ENCODE results near the gene SELL.

DNA sequence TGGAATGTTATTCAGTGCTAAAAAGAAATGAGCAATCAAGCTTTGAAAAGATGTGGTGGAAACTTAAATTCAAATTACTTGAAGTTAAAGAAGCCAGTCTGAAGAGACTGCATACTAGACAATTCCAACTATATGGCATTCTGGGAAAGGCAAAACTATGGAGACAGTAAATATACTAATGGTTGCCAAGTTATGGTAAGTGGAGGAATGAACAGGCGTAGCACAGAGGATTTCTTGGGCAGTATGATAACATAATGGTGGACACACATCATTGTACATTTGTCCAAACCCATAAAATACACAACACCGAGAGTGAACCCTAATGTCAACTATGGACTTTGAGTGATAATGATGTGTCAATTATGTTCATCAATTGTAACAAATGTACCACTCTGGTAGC is 60.4 kb downstream of the SELL start:
- TF ChIP-seq, protein P1, sequence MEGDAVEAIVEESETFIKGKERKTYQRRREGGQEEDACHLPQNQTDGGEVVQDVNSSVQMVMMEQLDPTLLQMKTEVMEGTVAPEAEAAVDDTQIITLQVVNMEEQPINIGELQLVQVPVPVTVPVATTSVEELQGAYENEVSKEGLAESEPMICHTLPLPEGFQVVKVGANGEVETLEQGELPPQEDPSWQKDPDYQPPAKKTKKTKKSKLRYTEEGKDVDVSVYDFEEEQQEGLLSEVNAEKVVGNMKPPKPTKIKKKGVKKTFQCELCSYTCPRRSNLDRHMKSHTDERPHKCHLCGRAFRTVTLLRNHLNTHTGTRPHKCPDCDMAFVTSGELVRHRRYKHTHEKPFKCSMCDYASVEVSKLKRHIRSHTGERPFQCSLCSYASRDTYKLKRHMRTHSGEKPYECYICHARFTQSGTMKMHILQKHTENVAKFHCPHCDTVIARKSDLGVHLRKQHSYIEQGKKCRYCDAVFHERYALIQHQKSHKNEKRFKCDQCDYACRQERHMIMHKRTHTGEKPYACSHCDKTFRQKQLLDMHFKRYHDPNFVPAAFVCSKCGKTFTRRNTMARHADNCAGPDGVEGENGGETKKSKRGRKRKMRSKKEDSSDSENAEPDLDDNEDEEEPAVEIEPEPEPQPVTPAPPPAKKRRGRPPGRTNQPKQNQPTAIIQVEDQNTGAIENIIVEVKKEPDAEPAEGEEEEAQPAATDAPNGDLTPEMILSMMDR (IDR thresholded peaks at IDR 0.05; ENCODE audit: low read length), result no peak
- TF ChIP-seq EZH2 (IDR thresholded peaks at IDR 0.05; ENCODE audit: borderline replicate concordance, low read length), result no peak
